ENCODE data around the gene ZNF669.
A peak's percentile ranks its signal among the peaks of the same experiment; 100 is the strongest.

Gene ZNF669

GRCh38 chr1:247056071-247056470, 48.1 kb downstream of the ZNF669 start:
- DNase-seq, result no peak

GRCh38 chr1:247054992-247055415, 49.2 kb downstream of the ZNF669 start:
- peak; percentile 25 for DNase-seq
